HG03442 (cell line): ENCODE results near the gene TCF12.

ENCODE experiments used
- ATAC-seq: cut with Tn5 transposase; IDR thresholded peaks from one replicate; pipeline ENCODE4 v1.9.1; 2021; ENCODE audit warnings: mild to moderate bottlenecking, moderate library complexity; ENCODE audit not compliant: unreplicated experiment

The TCF12 gene

GRCh38 chr15:57203906-57204305, 285.5 kb downstream of the TCF12 start:
- ATAC-seq, result no peak

DNA sequence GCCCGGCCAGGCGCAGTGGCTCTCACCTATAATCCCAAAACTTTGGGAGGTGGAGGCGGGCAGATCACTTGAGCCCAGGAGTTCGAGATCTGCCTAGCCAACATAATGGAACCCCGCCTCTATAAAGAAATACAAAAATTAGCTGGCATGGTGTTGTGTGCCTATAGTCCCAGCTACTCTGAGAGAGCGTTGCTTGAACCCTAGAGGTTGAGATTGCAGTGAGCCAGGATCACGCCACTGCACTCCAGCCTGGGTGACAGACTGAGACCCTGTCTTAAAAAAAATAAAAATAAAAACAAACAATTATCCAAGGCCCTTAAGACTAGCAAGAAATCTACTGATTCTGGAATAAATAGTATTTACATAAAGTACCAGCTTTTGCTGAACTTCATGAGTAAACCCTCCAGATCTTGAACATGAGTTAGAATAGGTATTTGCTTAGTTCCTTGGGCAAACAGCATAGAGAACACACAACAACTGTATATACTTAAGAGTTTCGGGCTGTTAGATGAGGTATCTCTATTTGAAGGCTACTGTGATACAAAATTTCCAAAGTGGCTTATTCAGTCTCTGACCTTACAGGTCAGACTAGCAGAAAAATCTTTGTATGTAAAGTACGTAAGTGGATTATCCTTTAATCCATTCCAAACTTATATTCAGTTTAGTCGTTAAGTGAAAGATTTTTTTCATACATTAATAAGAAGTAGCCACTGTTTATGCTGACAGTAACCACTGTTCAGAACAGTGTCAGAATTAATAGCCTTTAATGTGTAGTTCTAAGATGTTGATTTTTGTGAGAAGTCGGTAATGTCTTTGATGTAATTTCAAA, 286.8 kb downstream of the TCF12 start:
- ATAC-seq, result no peak

- no peak for ATAC-seq
Observed at GRCh38 chr15:57205996-57206395, 287.6 kb downstream of the TCF12 start.

DNA sequence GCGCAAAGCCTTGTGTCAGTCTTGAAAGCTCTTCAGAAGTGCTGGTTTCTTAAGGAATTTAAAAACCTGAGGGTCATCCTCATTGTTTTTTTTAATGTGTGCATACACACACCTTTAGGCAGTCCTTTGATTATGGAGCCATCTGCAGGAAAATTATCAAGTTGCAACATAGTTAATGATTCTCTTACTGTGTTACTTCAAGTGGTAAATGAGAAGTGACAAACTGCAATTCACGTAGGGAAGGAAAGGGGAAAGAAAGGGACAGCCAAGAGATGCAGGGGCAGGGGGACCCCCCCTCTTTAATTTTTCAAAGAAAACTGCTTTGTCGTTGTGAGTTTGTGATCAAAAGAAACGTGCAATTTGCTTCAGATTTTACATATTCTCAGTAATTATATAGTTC, 295.4 kb downstream of the TCF12 start:
- ATAC-seq, result no peak

- ATAC-seq, result no peak
Observed at GRCh38 chr15:57215326-57215725, 296.9 kb downstream of the TCF12 start.

DNA sequence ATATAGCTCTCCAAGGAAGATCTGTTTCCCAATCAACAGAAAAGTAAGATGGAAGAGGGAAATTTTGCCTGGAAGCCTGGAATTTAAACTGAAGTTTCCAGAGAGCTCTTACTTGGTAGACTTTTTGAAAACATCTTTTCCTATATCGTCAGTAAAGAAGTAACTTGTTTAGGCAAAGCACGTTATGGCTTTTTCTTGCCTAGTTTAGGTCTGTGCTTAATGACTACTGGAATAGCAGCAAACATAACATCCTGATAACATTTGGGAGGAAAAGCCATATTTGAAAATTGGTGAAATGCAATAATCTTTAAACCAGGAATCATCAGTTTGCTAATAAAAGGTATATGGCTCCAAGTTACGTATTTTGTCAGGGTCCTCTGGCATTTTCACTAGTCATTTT, 297.4 kb downstream of the TCF12 start:
- no peak for ATAC-seq

DNA sequence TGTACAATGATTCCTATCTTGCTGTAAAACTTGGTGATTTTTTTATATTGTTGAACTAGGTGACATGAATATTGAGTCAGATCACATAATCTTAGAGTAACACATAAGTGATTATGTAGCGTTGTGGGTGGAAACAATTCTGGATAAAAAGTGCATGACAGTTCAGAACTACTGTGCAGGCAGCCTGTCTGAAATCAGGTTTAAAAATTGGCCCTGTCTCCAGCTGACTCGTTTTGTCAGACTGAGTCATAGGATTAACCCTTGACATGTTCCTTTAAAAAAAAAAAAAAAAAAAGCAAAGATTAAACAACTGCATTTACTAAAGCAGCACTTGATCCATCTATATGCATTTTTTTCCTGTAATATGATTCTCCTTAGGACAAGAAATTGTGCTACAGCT, 297.8 kb downstream of the TCF12 start:
- ATAC-seq, result no peak

DNA sequence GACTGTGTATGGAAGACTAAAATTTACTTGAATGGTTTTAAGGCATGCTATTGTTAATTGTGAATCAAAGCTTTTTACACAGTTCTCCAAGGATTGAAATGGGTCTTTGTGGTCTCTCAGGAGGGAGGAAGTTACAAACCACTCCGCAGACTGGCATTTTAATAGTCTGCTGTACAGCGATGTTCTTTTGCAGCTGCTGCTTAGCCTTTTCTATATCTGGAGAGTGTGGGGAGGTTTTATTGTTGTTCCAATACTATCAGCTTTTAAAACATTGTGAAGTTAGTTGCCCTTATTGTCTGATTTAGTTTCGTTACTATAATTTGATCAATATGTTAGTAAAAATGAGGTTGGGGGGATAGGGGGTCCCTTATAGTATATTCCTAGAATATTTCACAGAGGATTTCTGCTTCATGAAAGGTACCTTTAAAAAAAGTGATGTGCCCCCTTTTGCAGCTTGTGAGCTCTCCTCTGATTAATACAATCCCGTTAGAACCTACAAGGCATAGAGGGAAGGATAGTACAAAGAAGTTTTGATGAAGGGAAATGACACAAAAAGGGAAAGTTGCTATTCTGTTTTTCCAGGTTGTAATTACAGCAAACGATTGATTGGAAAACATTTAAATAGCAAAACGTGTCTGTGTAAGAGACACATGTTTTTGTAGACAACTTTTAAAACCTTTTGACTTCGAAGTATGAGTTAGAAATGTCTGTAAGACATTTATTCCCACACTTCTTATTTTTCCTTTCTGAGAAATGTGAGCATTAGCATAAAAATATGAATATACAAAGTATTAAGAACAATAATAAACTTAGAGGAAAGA, 299.5 kb downstream of the TCF12 start:
- no peak for ATAC-seq

- ATAC-seq, result no peak
Observed at GRCh38 chr15:57218826-57219576, 300.6 kb downstream of the TCF12 start.

DNA sequence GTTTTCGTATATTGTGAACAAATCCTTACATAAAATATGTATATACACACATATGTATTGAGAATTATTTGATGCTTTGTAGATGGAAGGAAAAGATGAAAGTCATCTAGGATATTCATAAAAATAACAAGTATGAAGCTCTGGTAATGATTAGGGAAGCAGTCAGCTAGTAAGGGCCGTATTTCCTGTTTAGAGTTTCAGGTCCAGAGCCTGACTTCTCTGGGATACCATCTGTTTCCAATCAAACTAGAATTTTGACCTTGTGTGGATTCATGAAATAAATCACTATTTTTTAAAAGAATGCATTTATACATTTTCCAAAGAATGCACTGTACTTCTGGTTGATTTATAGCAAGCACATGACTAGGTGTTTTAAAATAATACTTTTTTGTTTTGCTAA, 301.8 kb downstream of the TCF12 start:
- no peak for ATAC-seq

GRCh38 chr15:57221134-57221533, 302.7 kb downstream of the TCF12 start:
- ATAC-seq, result no peak

DNA sequence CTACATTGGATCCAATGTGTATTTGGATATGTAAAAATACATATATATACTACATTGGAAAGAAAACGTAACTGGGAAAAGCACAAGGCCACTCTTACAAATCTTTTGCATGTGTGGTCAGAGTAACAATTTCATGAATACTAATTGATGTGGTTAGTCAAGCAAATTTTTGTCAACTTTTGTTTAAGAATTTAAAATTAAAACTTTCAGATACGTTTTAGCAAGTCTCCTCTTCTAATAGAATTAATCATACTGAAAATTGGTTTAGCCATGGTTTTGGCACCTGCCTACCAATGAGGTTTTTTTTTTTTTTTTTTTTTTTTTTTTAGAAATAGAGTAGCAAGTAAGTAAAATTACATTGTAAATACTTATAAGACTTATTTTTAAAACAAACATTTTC, 304.9 kb downstream of the TCF12 start:
- ATAC-seq, result no peak

DNA sequence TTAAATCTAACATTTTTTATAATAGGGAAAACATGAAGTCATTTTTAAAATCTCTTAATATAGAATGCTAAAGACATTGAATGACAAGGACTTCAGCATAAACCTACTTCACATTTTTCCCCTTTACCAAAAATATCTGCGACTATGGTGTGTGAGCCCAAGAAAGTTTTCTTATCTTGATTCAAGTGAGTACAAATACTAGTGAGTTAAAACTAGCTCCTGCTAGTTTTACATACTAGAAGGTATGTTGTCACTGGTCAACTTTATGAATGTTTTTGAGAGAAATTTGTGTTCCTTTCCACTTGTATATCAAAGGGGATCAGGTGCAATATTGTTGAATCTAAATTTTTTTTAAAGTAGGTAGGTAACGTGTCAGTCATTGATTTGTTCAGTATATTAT, 305.4 kb downstream of the TCF12 start:
- no peak for ATAC-seq

GRCh38 chr15:57224664-57225063, 306.2 kb downstream of the TCF12 start:
- no peak for ATAC-seq

DNA sequence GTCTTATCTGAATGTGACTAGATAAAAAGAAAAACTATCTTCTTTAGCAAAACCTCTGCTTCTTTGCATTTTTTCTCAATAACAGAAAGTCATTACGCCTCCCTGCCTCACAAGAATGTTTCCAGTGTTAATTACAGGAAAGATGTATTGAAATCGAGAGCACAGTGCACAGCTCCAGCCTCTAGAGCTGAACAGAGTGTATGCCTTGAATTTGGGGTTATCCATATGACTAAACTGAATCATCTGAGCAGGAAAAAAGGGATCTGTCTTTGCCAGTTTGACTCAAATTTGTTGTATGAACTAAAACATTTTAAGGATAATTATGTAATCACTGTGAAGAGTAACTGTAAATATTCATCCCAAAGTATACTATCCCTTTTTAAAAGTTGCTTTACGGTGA, 308.7 kb downstream of the TCF12 start:
- ATAC-seq, result no peak

DNA sequence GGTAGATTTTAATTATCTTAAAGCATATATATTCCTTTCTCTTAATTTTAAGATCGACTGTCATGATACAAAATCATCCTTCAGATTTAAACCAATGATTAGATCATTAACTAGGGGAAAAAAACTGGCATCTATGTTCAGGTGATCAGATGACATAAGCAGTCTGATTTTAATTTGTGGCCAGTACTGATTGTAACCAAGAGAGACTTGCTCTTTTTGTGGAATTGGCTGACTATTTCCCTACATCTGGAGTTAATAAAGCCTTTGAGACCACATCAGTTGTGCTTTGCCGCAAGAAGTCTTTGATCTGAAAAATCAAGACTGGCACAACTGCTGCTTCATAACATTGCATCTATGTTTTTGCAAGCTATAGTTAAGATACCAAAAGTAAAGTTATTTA, 309.5 kb downstream of the TCF12 start:
- ATAC-seq, result no peak

- no peak for ATAC-seq
Observed at GRCh38 chr15:57228395-57228794, 310.0 kb downstream of the TCF12 start.

GRCh38 chr15:57229051-57229450, 310.6 kb downstream of the TCF12 start:
- ATAC-seq, result no peak

DNA sequence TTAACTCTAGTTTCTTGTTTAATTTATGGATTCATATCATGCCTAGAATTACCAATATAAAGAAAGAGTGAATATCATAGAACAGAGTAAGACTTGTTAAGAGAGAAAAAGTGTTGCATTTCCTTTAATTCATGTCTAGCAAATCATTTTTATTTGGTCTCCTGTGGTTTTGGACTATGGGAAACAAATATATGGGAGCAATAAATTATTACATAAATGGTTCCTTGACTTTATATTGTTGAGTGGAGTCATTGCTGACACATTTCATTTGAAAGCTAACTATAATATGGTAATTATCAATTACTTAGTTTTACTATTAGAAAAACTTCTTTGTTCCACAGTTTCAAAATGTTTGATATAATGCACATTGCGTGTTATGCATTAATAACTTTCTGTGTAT, 313.1 kb downstream of the TCF12 start:
- ATAC-seq, result no peak

DNA sequence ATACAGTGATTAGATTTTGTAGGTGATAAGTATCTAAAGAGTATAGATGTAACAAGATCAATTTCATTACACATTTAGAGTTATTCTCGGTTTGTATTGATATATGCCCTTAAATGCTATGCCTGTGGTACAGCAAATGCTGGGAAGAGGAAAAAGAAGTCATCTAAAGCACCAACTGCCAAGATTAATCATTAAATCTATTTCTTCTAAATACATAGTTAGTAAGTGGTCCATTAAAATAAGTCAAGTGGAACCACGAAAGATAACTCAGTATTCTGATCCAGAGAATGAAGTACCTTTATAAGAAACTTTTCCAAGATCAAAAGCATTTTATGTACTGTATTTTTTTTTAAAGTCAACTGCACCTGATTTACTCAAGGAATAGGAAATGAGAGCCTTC, 315.7 kb downstream of the TCF12 start:
- no peak for ATAC-seq

GRCh38 chr15:57235186-57235585, 316.7 kb downstream of the TCF12 start:
- no peak for ATAC-seq

DNA sequence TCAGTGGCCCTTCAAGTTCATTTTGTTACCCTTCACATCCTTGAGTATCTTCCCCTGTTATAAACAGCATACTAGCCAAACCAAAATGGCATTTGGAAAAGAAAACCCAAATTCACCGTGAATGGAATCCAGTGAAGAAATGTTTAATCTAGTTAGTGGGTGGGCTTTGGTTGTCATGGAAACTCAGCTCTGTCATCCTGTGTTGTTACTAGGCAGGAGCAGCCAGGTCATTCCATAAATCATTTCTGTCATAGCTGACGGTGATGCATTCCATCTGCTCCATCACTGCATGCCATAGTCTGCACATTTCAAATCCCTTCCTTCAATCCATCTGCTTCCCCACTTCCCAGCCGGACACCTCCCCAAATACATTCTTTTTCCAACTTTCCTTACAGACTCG, 317.4 kb downstream of the TCF12 start:
- no peak for ATAC-seq
